ENCODE results near the gene TNF. TPM values are rescaled to one million over a fixed set of nuclear protein-coding genes. Genes with fewer than 3 reads are reported as not detected.
A peak's percentile ranks its signal among the peaks of the same experiment; 100 is the strongest.

TNF gene
- total and polyA plus RNA-seq, 2 of the 13 experiments (the other 11 are each of a cell fraction or from before 2014, with no cell fraction given), result not detected

DNA sequence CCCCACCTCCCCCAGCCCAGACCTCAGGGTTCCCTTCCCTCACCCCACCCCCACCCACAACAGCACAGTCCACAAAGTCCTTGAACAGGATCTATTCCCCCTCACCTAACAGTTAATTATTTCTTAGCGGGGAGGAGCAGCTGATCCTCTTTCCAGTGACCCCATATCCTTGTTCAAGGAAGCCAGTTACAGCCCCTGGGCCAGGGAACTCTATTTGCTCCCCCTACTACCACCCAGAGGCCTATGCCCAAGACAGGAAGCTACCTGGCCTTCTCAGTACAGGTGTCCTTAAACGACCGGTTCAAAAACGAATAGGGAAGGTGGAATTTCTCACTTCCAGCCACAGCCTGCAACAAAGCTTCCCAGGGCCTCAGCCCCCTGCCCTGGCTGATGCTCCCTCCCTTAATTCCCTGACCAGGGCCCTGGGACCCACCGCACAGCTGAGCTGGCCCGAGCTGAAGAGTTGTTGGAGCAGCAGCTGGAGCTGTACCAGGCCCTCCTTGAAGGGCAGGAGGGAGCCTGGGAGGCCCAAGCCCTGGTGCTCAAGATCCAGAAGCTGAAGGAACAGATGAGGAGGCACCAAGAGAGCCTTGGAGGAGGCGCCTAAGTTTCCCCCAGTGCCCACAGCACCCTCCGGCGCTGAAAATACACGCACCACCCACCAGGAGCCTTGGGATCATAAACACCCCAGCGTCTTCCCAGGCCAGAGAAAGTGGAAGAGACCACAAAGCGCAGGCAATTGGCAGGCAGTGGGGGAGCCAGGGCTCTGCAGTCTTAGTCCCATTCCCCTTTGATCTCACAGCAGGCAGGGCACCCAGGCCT is 45.8 kb upstream of the TNF start:
- Histone ChIP-seq H3K4me2 (ENCODE audit: low read depth, low read length) (peak overlapping the region; percentile 56), H3K4me3 (replicated peaks in 1 of 3; ENCODE audit: insufficient read depth in 1 of 3, low read depth in 2 of 3, low read length in 3 of 3) (peak overlapping the region in 1 of 3 experiments; percentile 14; a peak in 1 of 6 replicates), H2AFZ (ENCODE audit: low read length) (no peak overlapping the region), H3K4me1 (ENCODE audit: insufficient read depth, low read length) (peaks cover 82% of the 10 kb centered on the region), H3K27ac (ENCODE audit: extremely low read length, insufficient read depth, low read length) (peak overlapping the region; percentile 68), H4K20me1 (ENCODE audit: insufficient read depth, low read length) (peaks cover 31% of the 10 kb centered on the region), H3K27me3 (ENCODE audit: control insufficient read depth in 1 of 2, insufficient read depth in 2 of 2, low read length in 2 of 2) (no peaks in the 10 kb centered on the region), H3K36me3 (replicated peaks in 1 of 2; ENCODE audit: control insufficient read depth in 1 of 2, insufficient read depth in 2 of 2, low read length in 2 of 2) (peaks cover 24 to 47% of the 10 kb centered on the region in 2 experiments), H3K9me3 (ENCODE audit: low read length) (no peaks in the 10 kb centered on the region), H3K9ac (ENCODE audit: insufficient read depth, low read depth, low read length) (peak overlapping the region; percentile 21; the same call in 1 of the 2 replicates), H3K79me2 (ENCODE audit: insufficient read depth, low read length) (no peaks in the 10 kb centered on the region)
- no TSS peak for BruUV-seq (replicated peaks)
- CTCF ChIA-PET (ENCODE audit: low intra/inter-chr PET ratio, low total read pairs), result no interaction called here
- ATAC-seq (peak; percentile 71), FAIRE-seq (peak; percentile 75), DNase-seq (ENCODE audit: low spot score) (peak; percentile 79)
- in situ Hi-C loops (cut with HindIII; ENCODE audit: extremely low pct_ligation_motif_present, low pct_unique_long_range_greater_than_20kb), result loop anchor here (5.0 kb wide), 1 partner anchor 37 kb away; no protein-coding TSS in a partner anchor
- POLR2A ChIA-PET, result interaction anchor here (0.7 to 8.3 kb wide), 7 partner anchors 11 to 130 kb away, joined by 3 to 123 read pairs (median 3); partner anchors contain the start of genes DDX39B, LTB and MICB
- WGBS (ENCODE audit: low lambda C conversion rate), result 38% methylated on average over 12 of the region's 12 CpGs
- intact Hi-C loops (cut with micrococcal nuclease; ENCODE audit: unreplicated experiment), result loop anchor here (2.0 kb wide), 1 partner anchor 33 kb away; no protein-coding TSS in a partner anchor
- TF ChIP-seq, protein P1, sequence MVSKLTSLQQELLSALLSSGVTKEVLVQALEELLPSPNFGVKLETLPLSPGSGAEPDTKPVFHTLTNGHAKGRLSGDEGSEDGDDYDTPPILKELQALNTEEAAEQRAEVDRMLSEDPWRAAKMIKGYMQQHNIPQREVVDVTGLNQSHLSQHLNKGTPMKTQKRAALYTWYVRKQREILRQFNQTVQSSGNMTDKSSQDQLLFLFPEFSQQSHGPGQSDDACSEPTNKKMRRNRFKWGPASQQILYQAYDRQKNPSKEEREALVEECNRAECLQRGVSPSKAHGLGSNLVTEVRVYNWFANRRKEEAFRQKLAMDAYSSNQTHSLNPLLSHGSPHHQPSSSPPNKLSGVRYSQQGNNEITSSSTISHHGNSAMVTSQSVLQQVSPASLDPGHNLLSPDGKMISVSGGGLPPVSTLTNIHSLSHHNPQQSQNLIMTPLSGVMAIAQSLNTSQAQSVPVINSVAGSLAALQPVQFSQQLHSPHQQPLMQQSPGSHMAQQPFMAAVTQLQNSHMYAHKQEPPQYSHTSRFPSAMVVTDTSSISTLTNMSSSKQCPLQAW (CRISPR knock-in tag; IDR thresholded peaks at IDR 0.05), result peak; percentile 56; the same call in 1 of the 2 replicates
- TF ChIP-seq, protein P2, sequence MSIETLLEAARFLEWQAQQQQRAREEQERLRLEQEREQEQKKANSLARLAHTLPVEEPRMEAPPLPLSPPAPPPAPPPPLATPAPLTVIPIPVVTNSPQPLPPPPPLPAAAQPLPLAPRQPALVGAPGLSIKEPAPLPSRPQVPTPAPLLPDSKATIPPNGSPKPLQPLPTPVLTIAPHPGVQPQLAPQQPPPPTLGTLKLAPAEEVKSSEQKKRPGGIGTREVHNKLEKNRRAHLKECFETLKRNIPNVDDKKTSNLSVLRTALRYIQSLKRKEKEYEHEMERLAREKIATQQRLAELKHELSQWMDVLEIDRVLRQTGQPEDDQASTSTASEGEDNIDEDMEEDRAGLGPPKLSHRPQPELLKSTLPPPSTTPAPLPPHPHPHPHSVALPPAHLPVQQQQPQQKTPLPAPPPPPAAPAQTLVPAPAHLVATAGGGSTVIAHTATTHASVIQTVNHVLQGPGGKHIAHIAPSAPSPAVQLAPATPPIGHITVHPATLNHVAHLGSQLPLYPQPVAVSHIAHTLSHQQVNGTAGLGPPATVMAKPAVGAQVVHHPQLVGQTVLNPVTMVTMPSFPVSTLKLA (IDR thresholded peaks at IDR 0.05), result no peak
- TF ChIP-seq RXRB (CRISPR knock-in tag; IDR thresholded peaks at IDR 0.05; ENCODE audit: borderline replicate concordance) (peak; percentile 42; the same call in 1 of the 2 replicates), MED1 (CRISPR knock-in tag; IDR thresholded peaks at IDR 0.05) (0 out of 2 replicates have a peak, but pooled peaks have one; percentile 4), PAF1 (CRISPR knock-in tag; IDR thresholded peaks at IDR 0.05) (0 out of 2 replicates have a peak, but pooled peaks have one; percentile 26), SSRP1 (CRISPR knock-in tag; IDR thresholded peaks at IDR 0.05) (peak; percentile 20; the same call in 1 of the 2 replicates), NAIF1 (CRISPR knock-in tag; IDR thresholded peaks at IDR 0.05; ENCODE audit: borderline replicate concordance) (no peak), FOXP1 (IDR thresholded peaks at IDR 0.05) (no peak), FOXP1 (CRISPR knock-in tag; IDR thresholded peaks at IDR 0.05) (no peak), ZNF558 (CRISPR knock-in tag; IDR thresholded peaks at IDR 0.05; ENCODE audit: borderline replicate concordance) (no peak), MIER3 (CRISPR knock-in tag; IDR thresholded peaks at IDR 0.05; ENCODE audit: borderline replicate concordance) (no peak), HIVEP1 (CRISPR knock-in tag; IDR thresholded peaks at IDR 0.05) (0 out of 2 replicates have a peak, but pooled peaks have one; percentile 7), NRL (CRISPR knock-in tag; IDR thresholded peaks at IDR 0.05; ENCODE audit: borderline replicate concordance) (peak; percentile 72)
- TF ChIP-seq, protein P3, sequence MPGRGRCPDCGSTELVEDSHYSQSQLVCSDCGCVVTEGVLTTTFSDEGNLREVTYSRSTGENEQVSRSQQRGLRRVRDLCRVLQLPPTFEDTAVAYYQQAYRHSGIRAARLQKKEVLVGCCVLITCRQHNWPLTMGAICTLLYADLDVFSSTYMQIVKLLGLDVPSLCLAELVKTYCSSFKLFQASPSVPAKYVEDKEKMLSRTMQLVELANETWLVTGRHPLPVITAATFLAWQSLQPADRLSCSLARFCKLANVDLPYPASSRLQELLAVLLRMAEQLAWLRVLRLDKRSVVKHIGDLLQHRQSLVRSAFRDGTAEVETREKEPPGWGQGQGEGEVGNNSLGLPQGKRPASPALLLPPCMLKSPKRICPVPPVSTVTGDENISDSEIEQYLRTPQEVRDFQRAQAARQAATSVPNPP (CRISPR knock-in tag; IDR thresholded peaks at IDR 0.05), result peak; percentile 70; the same call in 1 of the 2 replicates
- TF ChIP-seq, protein P4, sequence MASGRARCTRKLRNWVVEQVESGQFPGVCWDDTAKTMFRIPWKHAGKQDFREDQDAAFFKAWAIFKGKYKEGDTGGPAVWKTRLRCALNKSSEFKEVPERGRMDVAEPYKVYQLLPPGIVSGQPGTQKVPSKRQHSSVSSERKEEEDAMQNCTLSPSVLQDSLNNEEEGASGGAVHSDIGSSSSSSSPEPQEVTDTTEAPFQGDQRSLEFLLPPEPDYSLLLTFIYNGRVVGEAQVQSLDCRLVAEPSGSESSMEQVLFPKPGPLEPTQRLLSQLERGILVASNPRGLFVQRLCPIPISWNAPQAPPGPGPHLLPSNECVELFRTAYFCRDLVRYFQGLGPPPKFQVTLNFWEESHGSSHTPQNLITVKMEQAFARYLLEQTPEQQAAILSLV (CRISPR knock-in tag; IDR thresholded peaks at IDR 0.05; ENCODE audit: borderline replicate concordance), result no peak
- TF ChIP-seq, protein P5, sequence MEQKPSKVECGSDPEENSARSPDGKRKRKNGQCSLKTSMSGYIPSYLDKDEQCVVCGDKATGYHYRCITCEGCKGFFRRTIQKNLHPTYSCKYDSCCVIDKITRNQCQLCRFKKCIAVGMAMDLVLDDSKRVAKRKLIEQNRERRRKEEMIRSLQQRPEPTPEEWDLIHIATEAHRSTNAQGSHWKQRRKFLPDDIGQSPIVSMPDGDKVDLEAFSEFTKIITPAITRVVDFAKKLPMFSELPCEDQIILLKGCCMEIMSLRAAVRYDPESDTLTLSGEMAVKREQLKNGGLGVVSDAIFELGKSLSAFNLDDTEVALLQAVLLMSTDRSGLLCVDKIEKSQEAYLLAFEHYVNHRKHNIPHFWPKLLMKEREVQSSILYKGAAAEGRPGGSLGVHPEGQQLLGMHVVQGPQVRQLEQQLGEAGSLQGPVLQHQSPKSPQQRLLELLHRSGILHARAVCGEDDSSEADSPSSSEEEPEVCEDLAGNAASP (CRISPR knock-in tag; IDR thresholded peaks at IDR 0.05; ENCODE audit: borderline replicate concordance), result peak; percentile 56; the same call in 1 of the 2 replicates
